DND-41 (cell line): ENCODE measurements around the gene PGBD5.

Experiments
- ATAC-seq: fragments of 200-7000 bp; cut with Tn5 transposase; 3 replicates; pipeline ENCODE4 v1.9.1; 2021; ENCODE audit warnings: low read depth; ENCODE audit not compliant: insufficient read depth
- DNase-seq: peaks from one replicate; pipeline ENCODE4 v3.0.0-alpha.2; 2020
- H2AFZ ChIP-seq: 2 replicates; pipeline ENCODE4 v1.6.0; 2012; ENCODE audit warnings: low read depth, low read length
- H3K27ac ChIP-seq: 2 replicates; pipeline ENCODE4 v1.5.1; 2012; ENCODE audit warnings: low read length, inconsistent platforms
- H3K27me3 ChIP-seq: fragments of 200-600 bp; sonication (generic); 2 replicates; pipeline ENCODE4 v1.6.0; 2012; ENCODE audit warnings: low read length, mild to moderate bottlenecking, inconsistent platforms; ENCODE audit not compliant: insufficient read depth, poor library complexity
- H3K36me3 ChIP-seq: 2 replicates; pipeline ENCODE4 v1.5.1; 2012; ENCODE audit warnings: low read length, inconsistent platforms; ENCODE audit not compliant: insufficient read depth
- H3K4me1 ChIP-seq: 2 replicates; pipeline ENCODE4 v1.5.1; 2012; ENCODE audit warnings: mild to moderate bottlenecking, low read length; ENCODE audit not compliant: insufficient read depth
- H3K4me2 ChIP-seq: 2 replicates; pipeline ENCODE4 v1.6.0; 2012; ENCODE audit warnings: mild to moderate bottlenecking, moderate library complexity, low read length, inconsistent platforms; ENCODE audit not compliant: insufficient read depth
- H3K4me3 ChIP-seq, 2 experiments: fragments of 200-600 bp in 1 of 2; shearing (Covaris generic) in 1 of 2; 2 replicates each; pipeline ENCODE4 v1.5.1; 2012 to 2016; ENCODE audit warnings: inconsistent platforms in 2 of 2, low read length in 2 of 2, mild to moderate bottlenecking in 2 of 2, low read depth in 1 of 2, moderate library complexity in 1 of 2
- H3K79me2 ChIP-seq: 2 replicates; pipeline ENCODE4 v1.6.0; 2012; ENCODE audit warnings: low read length, inconsistent platforms; ENCODE audit not compliant: insufficient read depth
- H3K9ac ChIP-seq: 2 replicates; pipeline ENCODE4 v1.6.0; 2012; ENCODE audit warnings: low read depth, mild to moderate bottlenecking, inconsistent platforms, low read length, moderate library complexity
- H3K9me3 ChIP-seq: 2 replicates; pipeline ENCODE4 v1.5.1; 2012; ENCODE audit warnings: low read length, moderate library complexity, mild to moderate bottlenecking, inconsistent platforms; ENCODE audit not compliant: insufficient read depth, severe bottlenecking
- H4K20me1 ChIP-seq: 2 replicates; pipeline ENCODE4 v1.6.0; 2012; ENCODE audit warnings: low read length; ENCODE audit not compliant: insufficient read depth
- EZH2 ChIP-seq: IDR thresholded peaks from 3 replicates; pipeline ENCODE4 v1.6.1; 2012; ENCODE audit warnings: borderline replicate concordance, low read depth, mild to moderate bottlenecking, moderate library complexity, low read length, inconsistent platforms; ENCODE audit not compliant: severe bottlenecking
- TF ChIP-seq, protein P1 (sequence below): IDR thresholded peaks from 2 replicates; pipeline ENCODE4 v1.5.1; 2012; ENCODE audit warnings: borderline replicate concordance, low read length, moderate library complexity, mild to moderate bottlenecking; ENCODE audit not compliant: poor library complexity, severe bottlenecking; ENCODE audit errors: extremely low read depth

The PGBD5 gene

DNA sequence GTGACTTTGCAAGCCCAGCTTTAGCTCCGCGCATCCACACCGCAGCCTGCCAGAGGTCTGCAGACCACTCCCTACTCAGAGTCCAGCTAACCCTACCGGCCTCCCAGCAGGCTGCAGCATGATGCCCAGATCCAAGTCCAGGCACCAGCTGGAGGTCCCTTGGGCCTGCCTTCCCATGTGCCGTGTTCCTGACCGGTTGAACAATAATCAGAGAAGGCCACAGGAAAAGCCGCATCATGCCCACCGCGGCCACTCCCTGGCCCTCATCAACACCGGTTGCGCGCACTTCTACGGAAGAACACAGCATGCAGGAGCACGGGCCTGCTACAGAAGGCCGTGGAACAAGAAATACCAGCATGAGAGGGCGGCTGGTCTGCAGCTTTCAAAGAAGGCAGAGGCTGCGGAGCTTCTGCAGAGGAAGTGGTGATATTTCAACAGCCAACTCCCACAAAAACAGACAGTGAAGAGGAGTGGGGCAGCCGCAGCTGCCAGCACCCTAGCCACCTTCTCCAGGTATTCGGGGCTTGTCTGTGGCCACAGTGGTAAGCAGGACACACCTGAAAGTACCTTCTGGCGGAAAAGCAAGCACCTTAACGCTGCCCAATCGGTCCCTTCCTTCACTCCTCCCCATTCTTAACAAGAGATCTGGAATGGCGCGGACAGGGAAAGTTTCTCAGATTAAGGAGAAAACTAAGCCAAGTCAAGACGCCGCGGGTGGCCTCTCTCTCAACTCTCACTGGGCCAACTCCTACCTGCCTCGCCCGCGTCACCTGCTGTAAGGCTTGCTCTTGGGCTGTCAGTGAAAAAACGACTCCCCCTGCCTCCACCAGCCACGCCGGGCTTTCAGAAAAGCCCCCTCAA lies 1.5 kb downstream of the PGBD5 start:
- ATAC-seq: no peak
- H3K79me2 ChIP-seq: no peaks in the 10 kb centered on the region
- no peak overlapping the region for H3K4me3 ChIP-seq
- TF ChIP-seq, protein P1, sequence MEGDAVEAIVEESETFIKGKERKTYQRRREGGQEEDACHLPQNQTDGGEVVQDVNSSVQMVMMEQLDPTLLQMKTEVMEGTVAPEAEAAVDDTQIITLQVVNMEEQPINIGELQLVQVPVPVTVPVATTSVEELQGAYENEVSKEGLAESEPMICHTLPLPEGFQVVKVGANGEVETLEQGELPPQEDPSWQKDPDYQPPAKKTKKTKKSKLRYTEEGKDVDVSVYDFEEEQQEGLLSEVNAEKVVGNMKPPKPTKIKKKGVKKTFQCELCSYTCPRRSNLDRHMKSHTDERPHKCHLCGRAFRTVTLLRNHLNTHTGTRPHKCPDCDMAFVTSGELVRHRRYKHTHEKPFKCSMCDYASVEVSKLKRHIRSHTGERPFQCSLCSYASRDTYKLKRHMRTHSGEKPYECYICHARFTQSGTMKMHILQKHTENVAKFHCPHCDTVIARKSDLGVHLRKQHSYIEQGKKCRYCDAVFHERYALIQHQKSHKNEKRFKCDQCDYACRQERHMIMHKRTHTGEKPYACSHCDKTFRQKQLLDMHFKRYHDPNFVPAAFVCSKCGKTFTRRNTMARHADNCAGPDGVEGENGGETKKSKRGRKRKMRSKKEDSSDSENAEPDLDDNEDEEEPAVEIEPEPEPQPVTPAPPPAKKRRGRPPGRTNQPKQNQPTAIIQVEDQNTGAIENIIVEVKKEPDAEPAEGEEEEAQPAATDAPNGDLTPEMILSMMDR: no peak
- no peak for TF ChIP-seq EZH2
- H4K20me1 ChIP-seq: no peaks in the 10 kb centered on the region
- no peaks in the 10 kb centered on the region for H3K9me3 ChIP-seq
- H3K9ac ChIP-seq: no peak overlapping the region
- H3K4me2 ChIP-seq: no peak overlapping the region
- no peak overlapping the region for H2AFZ ChIP-seq
- H3K36me3 ChIP-seq: no peaks in the 10 kb centered on the region
- no peak for DNase-seq
- peaks cover 33% of the 10 kb centered on the region for H3K27me3 ChIP-seq
- peaks cover 4% of the 10 kb centered on the region; the same call in 1 of the 2 replicates for H3K4me1 ChIP-seq
- no peak overlapping the region for H3K27ac ChIP-seq

DNA sequence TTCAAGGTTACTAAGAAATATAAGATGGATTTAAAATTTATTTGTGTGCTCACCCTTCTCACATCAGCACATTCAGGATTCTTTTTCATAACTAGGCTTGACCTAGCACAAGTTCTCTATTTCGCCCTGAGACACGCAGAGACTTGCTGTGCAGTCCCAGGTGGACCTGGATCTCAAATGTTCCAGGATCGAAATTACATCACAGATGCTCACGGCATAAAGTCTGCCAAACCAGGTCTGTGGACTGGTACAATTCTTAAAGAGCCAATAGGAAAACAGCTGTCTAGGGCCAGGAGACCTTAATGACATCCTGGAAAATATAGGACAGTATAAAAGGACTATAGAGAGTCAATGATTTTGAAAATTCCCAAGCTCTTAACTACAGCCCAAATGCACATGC lies 2.2 kb downstream of the PGBD5 start:
- H3K4me2 ChIP-seq: no peak overlapping the region

DNA sequence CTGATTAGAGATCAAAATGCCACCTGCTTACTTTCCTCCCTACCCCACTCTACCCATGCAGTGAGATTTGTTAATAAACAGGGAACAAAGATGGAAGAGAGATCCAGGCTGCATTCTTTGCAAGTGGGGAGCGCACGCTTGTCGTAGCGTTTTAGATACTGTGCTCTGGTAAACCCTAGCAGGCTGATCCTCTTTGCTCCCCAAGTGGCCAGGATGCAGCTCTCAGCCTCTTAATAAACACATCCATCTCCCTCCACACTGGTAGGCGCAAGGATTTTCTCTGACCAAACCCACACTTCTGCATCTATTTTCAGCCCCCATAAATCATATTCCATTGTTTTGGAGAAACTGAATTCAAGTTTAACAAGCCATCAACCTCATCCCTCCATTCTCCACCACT lies 2.9 kb downstream of the PGBD5 start:
- no peak for ATAC-seq
- Histone ChIP-seq H3K27me3 (peaks cover 33% of the 10 kb centered on the region), H3K9ac (no peak overlapping the region), H3K36me3 (no peaks in the 10 kb centered on the region), H3K9me3 (no peaks in the 10 kb centered on the region), H2AFZ (no peak overlapping the region), H4K20me1 (no peaks in the 10 kb centered on the region), H3K27ac (no peak overlapping the region), H3K4me1 (peaks cover 4% of the 10 kb centered on the region; the same call in 1 of the 2 replicates), H3K4me2 (no peak overlapping the region), H3K79me2 (no peaks in the 10 kb centered on the region), H3K4me3 (no peak overlapping the region)
- DNase-seq: no peak
- no peak for TF ChIP-seq EZH2
- TF ChIP-seq, protein P1: no peak

More for the DNA sequence above, 2.2 kb downstream of the PGBD5 start:
- no peak overlapping the region for H3K4me3 ChIP-seq
- peaks cover 33% of the 10 kb centered on the region for H3K27me3 ChIP-seq
- ATAC-seq (no peak), DNase-seq (no peak)
- no peaks in the 10 kb centered on the region for H4K20me1 ChIP-seq
- no peak overlapping the region for H3K27ac ChIP-seq
- H3K36me3 ChIP-seq: no peaks in the 10 kb centered on the region
- TF ChIP-seq, protein P1: no peak
- TF ChIP-seq EZH2: no peak
- H2AFZ ChIP-seq: no peak overlapping the region
- H3K9me3 ChIP-seq: no peaks in the 10 kb centered on the region
- H3K79me2 ChIP-seq: no peaks in the 10 kb centered on the region
- H3K9ac ChIP-seq: no peak overlapping the region
- H3K4me1 ChIP-seq: peaks cover 4% of the 10 kb centered on the region; the same call in 1 of the 2 replicates
